Measurements from ENCODE around the gene DYNLRB1.

DNA sequence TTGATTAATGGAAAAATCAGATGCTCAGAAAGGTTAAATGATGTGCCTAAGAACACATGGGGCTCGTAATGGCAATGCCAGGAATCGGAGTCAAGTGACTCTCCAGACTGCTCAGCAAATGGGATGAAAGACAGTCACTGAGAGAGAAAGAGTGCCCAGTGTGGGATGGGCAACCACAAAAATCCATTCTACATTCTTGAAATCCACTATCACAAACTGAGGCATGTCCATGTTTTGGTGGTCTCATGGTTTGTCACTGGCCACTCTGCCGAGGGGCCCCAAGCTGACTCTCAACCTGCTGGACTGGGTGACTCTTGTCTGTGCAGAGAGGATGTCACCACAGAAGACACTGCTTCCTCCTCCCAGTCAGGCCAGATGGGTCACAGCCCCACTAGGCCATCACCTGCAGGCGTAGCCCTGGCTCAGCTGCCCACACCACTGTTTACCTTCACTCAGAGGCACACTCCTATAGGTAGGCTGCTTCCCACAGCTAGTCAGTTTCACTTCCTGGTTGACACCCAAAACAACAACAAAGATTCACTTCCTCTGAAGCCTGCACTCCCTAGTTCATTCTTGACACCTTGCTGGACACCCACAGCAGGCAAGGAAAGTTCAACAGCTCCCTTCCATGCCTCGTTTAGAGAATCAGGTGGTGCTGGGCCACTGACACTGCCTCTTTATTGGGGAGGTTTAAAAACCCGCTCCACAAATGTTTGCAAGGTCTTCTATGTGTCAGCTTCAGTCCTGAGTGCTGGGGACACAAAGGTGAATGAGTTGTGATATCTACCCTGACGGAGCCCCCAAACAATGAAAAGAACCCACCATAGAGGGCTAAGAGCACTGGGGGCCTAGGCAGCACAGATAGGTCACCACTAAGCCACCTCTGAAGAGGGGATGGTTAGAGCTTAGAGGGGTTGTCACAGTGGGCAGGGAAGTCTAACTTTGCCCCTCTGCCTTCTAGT lies 64.0 kb downstream of the DYNLRB1 start:
- TF ChIP-seq, protein P1, sequence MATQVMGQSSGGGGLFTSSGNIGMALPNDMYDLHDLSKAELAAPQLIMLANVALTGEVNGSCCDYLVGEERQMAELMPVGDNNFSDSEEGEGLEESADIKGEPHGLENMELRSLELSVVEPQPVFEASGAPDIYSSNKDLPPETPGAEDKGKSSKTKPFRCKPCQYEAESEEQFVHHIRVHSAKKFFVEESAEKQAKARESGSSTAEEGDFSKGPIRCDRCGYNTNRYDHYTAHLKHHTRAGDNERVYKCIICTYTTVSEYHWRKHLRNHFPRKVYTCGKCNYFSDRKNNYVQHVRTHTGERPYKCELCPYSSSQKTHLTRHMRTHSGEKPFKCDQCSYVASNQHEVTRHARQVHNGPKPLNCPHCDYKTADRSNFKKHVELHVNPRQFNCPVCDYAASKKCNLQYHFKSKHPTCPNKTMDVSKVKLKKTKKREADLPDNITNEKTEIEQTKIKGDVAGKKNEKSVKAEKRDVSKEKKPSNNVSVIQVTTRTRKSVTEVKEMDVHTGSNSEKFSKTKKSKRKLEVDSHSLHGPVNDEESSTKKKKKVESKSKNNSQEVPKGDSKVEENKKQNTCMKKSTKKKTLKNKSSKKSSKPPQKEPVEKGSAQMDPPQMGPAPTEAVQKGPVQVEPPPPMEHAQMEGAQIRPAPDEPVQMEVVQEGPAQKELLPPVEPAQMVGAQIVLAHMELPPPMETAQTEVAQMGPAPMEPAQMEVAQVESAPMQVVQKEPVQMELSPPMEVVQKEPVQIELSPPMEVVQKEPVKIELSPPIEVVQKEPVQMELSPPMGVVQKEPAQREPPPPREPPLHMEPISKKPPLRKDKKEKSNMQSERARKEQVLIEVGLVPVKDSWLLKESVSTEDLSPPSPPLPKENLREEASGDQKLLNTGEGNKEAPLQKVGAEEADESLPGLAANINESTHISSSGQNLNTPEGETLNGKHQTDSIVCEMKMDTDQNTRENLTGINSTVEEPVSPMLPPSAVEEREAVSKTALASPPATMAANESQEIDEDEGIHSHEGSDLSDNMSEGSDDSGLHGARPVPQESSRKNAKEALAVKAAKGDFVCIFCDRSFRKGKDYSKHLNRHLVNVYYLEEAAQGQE (IDR thresholded peaks at IDR 0.05; ENCODE audit: insufficient read depth in 1 of 2, low read depth in 2 of 2, low read length in 2 of 2), result no peak
- TF ChIP-seq TAF1 (IDR thresholded peaks at IDR 0.05; ENCODE audit: borderline replicate concordance, insufficient read depth, low read length) (no peak), SIN3A (IDR thresholded peaks at IDR 0.05; ENCODE audit: borderline replicate concordance, insufficient read depth, low read length) (no peak)
